ENCODE results near the gene SUCLG2. TPM values are rescaled to one million over a fixed set of nuclear protein-coding genes. Genes with fewer than 3 reads are reported as not detected.

The SUCLG2 gene
- total RNA-seq, 1 experiment from 2014 or later = 38.5 TPM

- no peak overlapping the region for H2BK20ac ChIP-seq (ENCODE audit: low read depth, low read length, poor library complexity, severe bottlenecking)
- H3K18ac ChIP-seq (ENCODE audit: insufficient read length, low read depth, low read length) = no peak overlapping the region
- H3K23ac ChIP-seq (ENCODE audit: insufficient read length, low read depth, low read length) = no peak overlapping the region
- no peak overlapping the region for H4K8ac ChIP-seq (replicated peaks; ENCODE audit: insufficient read length, low read depth, low read length)
- DNase-seq = no peak
- Mint-ChIP-seq H3K4me3 (no peak overlapping the region), H3K27me3 (ENCODE audit: low read depth) (no peaks in the 10 kb centered on the region), H3K4me1 (peaks cover 16% of the 10 kb centered on the region in 2 experiments), H3K9me3 (no peaks in the 10 kb centered on the region), H3K36me3 (ENCODE audit: insufficient read depth in 1 of 3, low read depth in 3 of 3) (peaks cover 0 to 6% (median 0%) of the 10 kb centered on the region in 3 experiments; a peak in 3 of 7 replicates), H3K27ac (peak overlapping the region in 2 of 3 experiments; percentile 68 to 86; a peak in 2 of 7 replicates)
- H3K79me2 ChIP-seq (ENCODE audit: insufficient read depth, low read length) = no peaks in the 10 kb centered on the region
- TF ChIP-seq, protein P1, sequence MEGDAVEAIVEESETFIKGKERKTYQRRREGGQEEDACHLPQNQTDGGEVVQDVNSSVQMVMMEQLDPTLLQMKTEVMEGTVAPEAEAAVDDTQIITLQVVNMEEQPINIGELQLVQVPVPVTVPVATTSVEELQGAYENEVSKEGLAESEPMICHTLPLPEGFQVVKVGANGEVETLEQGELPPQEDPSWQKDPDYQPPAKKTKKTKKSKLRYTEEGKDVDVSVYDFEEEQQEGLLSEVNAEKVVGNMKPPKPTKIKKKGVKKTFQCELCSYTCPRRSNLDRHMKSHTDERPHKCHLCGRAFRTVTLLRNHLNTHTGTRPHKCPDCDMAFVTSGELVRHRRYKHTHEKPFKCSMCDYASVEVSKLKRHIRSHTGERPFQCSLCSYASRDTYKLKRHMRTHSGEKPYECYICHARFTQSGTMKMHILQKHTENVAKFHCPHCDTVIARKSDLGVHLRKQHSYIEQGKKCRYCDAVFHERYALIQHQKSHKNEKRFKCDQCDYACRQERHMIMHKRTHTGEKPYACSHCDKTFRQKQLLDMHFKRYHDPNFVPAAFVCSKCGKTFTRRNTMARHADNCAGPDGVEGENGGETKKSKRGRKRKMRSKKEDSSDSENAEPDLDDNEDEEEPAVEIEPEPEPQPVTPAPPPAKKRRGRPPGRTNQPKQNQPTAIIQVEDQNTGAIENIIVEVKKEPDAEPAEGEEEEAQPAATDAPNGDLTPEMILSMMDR (conservative IDR thresholded peaks at IDR 0.05) = no peak
- no peak overlapping the region for H2BK120ac ChIP-seq (ENCODE audit: low read depth, low read length, poor library complexity, severe bottlenecking)
- no peaks in the 10 kb centered on the region for H4K20me1 ChIP-seq (ENCODE audit: control insufficient read depth, insufficient read depth, insufficient read length)
- no peak overlapping the region for H2BK15ac ChIP-seq (ENCODE audit: low read depth, low read length)
- no peak overlapping the region for H3K9ac ChIP-seq (ENCODE audit: extremely low read depth, insufficient read length, low read length)
- H3K27me3 ChIP-seq (ENCODE audit: insufficient read depth, low read length) = no peaks in the 10 kb centered on the region
- H2AFZ ChIP-seq (ENCODE audit: low read length) = no peak overlapping the region
- no peaks in the 10 kb centered on the region for H3K23me2 ChIP-seq (ENCODE audit: insufficient read length, low read depth, low read length, poor library complexity, severe bottlenecking)
- no peaks in the 10 kb centered on the region for H3K9me3 ChIP-seq (ENCODE audit: control insufficient read depth, low read depth, low read length)
- no peak overlapping the region for H3K4ac ChIP-seq (ENCODE audit: low read depth, low read length)
- no peak overlapping the region for H4K91ac ChIP-seq (ENCODE audit: insufficient read length, low read depth, low read length)
- no peak overlapping the region for H3T11ph ChIP-seq (ENCODE audit: low read length)
- no peak overlapping the region for H2AK5ac ChIP-seq (ENCODE audit: insufficient read length, low read length)
- no peak overlapping the region for H2BK5ac ChIP-seq (ENCODE audit: insufficient read length, low read length)
- peaks cover 3% of the 10 kb centered on the region for H3K79me1 ChIP-seq (ENCODE audit: insufficient read depth, low read depth, low read length, poor library complexity, severe bottlenecking)
- H3K4me1 ChIP-seq (ENCODE audit: insufficient read depth, low read length) = peaks cover 8% of the 10 kb centered on the region
- H3K27ac ChIP-seq (ENCODE audit: insufficient read length, low read depth, low read length) = no peak overlapping the region
- no peak overlapping the region for H3K56ac ChIP-seq (ENCODE audit: insufficient read length, low read depth, low read length)
- no peak overlapping the region for H3K14ac ChIP-seq (ENCODE audit: insufficient read depth, low read length)
- H3K4me2 ChIP-seq (ENCODE audit: insufficient read depth, insufficient read length, low read length) = no peak overlapping the region
- no peak overlapping the region for H4K5ac ChIP-seq (ENCODE audit: insufficient read length, low read depth, low read length)
- no peak overlapping the region for H2BK12ac ChIP-seq (ENCODE audit: insufficient read length, low read depth, low read length)
Measured at GRCh38 chr3:67635257-67635656, 19.2 kb downstream of the SUCLG2 start.

Measured in H9 (cell line).